ENCODE measurements around the gene HHATL. TPM values are rescaled to one million over a fixed set of nuclear protein-coding genes. Genes with fewer than 3 reads are reported as not detected.

HHATL gene
- total RNA-seq, 1 donor from 2014 or later, result not detected

DNA sequence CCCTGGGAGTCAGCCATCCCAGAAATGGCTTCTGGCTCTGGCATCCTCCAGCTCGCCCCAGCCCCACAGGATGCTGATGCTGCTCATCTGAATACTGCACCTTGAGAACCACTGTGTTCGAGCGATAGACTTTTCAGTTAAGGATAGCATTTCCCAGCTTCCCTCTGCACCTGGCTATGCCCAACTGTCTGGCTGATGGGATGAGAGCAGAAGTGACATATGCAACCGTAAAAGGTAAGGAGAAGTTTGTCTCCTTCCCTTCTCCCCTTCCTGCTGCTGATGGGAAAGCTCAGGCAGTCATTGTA lies 9.7 kb upstream of the HHATL start:
- no peak for DNase-seq (ENCODE audit: low spot score, unreplicated experiment)
- no peaks in the 10 kb centered on the region for H3K9me3 Mint-ChIP-seq (ENCODE audit: low read depth)
- no peak overlapping the region for H3K27ac Mint-ChIP-seq
- no peaks in the 10 kb centered on the region for H3K27me3 Mint-ChIP-seq
- H3K36me3 Mint-ChIP-seq (ENCODE audit: insufficient read depth), result no peaks in the 10 kb centered on the region
- TF ChIP-seq CTCF (IDR thresholded peaks at IDR 0.05; ENCODE audit: unreplicated experiment), result no peak
- no peaks in the 10 kb centered on the region for H3K4me1 Mint-ChIP-seq (ENCODE audit: low read depth)
- no peak overlapping the region for H3K4me3 Mint-ChIP-seq (ENCODE audit: low read depth)

DNA sequence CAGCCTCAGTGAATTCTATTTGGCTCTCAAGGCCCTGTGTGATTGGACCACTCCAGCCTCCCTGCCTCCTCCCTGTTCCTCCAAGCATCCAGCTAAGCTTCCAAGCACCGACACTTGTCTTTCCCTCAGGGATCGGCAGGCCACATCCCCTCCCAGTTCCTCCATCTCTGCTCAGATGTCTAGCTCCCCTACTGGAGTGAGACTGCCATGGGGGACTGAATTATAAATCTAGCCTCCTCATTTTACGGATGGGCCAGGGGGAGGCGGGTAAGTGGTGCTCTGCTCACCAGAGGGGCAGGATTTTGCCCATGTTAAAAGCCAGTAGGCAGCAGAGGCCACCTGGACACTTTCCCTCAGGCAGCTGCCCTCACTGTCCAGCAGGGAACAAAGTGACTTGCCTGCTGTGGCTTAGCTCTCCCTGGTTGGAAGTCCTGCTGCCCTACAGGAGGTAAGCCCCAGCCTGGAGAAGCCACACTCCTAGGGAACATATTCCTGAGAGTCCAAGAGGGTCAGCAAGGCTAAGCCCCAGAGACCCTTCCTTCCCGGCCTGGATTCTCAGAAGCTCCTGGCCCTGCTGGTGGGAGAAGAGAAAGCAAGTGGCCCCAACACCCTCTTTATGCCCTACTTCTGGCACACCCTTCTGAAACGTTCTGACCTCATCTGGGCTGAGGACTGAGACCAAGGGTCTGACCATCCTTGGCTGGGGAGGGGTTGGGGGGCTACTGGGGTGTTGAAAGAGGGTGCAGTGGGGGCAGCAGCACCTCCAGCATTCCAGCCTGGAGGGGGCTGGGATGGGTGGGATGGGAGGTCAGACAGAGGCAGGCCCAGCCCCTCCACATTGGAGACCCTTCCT lies 9.1 kb upstream of the HHATL start:
- Mint-ChIP-seq H3K9me3 (ENCODE audit: low read depth) (no peaks in the 10 kb centered on the region), H3K27me3 (no peaks in the 10 kb centered on the region), H3K4me3 (ENCODE audit: low read depth) (no peak overlapping the region), H3K36me3 (ENCODE audit: insufficient read depth) (no peaks in the 10 kb centered on the region), H3K27ac (no peak overlapping the region), H3K4me1 (ENCODE audit: low read depth) (no peaks in the 10 kb centered on the region)
- peak; percentile 6 for TF ChIP-seq CTCF (IDR thresholded peaks at IDR 0.05; ENCODE audit: unreplicated experiment)
- DNase-seq (ENCODE audit: low spot score, unreplicated experiment), result no peak

GRCh38 chr3:42710323-42711021 lies 7.9 kb upstream of the HHATL start:
- no peaks in the 10 kb centered on the region for H3K4me1 Mint-ChIP-seq (ENCODE audit: low read depth)
- H3K27me3 Mint-ChIP-seq, result no peaks in the 10 kb centered on the region
- no peaks in the 10 kb centered on the region for H3K36me3 Mint-ChIP-seq (ENCODE audit: insufficient read depth)
- no peak overlapping the region for H3K4me3 Mint-ChIP-seq (ENCODE audit: low read depth)
- H3K9me3 Mint-ChIP-seq (ENCODE audit: low read depth), result no peaks in the 10 kb centered on the region
- no peak for DNase-seq (ENCODE audit: low spot score, unreplicated experiment)
- no peak for TF ChIP-seq CTCF (IDR thresholded peaks at IDR 0.05; ENCODE audit: unreplicated experiment)
- no peak overlapping the region for H3K27ac Mint-ChIP-seq

DNA sequence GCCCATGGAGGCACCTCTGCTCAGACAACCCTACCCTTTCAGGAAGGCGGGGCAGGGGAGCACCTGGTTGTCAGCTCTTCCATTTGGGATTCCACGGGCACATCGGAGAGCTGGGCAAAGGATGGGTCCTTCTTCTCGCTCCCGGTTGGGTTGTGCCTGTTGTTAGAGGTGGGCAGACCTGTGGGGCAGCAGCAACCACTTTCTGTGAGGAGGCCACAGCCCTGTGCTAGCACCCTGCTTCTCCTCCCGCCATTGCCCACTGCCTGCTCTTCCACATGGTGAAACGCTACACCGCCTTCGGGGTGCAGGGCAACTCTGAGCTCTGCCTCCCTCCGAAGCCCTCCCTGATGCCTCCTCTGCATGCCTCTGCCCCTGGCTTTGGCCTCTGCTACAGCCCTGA lies 7.0 kb upstream of the HHATL start:
- no peaks in the 10 kb centered on the region for H3K36me3 Mint-ChIP-seq (ENCODE audit: insufficient read depth)
- no peak overlapping the region for H3K4me3 Mint-ChIP-seq (ENCODE audit: low read depth)
- H3K27me3 Mint-ChIP-seq, result no peaks in the 10 kb centered on the region
- H3K27ac Mint-ChIP-seq, result no peak overlapping the region
- no peak for TF ChIP-seq CTCF (IDR thresholded peaks at IDR 0.05; ENCODE audit: unreplicated experiment)
- H3K9me3 Mint-ChIP-seq (ENCODE audit: low read depth), result no peaks in the 10 kb centered on the region
- no peaks in the 10 kb centered on the region for H3K4me1 Mint-ChIP-seq (ENCODE audit: low read depth)
- DNase-seq (ENCODE audit: low spot score, unreplicated experiment), result no peak

- no peaks in the 10 kb centered on the region for H3K4me1 Mint-ChIP-seq (ENCODE audit: low read depth)
- no peaks in the 10 kb centered on the region for H3K9me3 Mint-ChIP-seq (ENCODE audit: low read depth)
- no peak for DNase-seq (ENCODE audit: low spot score, unreplicated experiment)
- TF ChIP-seq CTCF (IDR thresholded peaks at IDR 0.05; ENCODE audit: unreplicated experiment), result no peak
- no peaks in the 10 kb centered on the region for H3K36me3 Mint-ChIP-seq (ENCODE audit: insufficient read depth)
- H3K27ac Mint-ChIP-seq, result no peak overlapping the region
- no peak overlapping the region for H3K4me3 Mint-ChIP-seq (ENCODE audit: low read depth)
- no peaks in the 10 kb centered on the region for H3K27me3 Mint-ChIP-seq
Observed at GRCh38 chr3:42708611-42709151, 6.1 kb upstream of the HHATL start.

Data from progenitor cell of endocrine pancreas (in vitro differentiated cells).